ENCODE results near the gene SDK1. TPM values are rescaled to one million over a fixed set of nuclear protein-coding genes. Genes with fewer than 3 reads are reported as not detected.

Gene SDK1
- total and polyA plus RNA-seq, 2 of the 8 experiments (the other 6 are each of a cell fraction or from before 2014, with no cell fraction given) = 3.3 to 7.2 TPM

DNA sequence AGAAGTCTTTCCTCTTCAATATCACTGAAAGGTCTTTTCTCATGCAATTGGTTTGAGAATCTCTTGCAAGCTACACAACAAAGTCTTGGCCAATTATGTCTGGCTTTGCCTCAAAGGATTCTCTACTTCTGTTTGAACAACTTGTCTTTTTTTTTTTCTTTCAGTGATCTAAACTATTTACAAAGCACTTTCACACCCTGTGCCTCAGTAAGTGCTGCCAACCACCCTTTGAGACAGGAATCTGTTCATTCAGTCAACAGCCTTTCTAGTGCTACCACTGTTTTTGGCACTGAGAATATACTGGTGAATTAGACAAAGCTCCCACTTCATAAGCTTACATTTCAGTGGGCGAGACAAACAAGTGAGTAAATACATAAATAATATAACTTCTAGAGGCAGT, 26.9 kb upstream of the SDK1 start (continued):
- no peak for TF ChIP-seq BCL11A (IDR thresholded peaks at IDR 0.05; ENCODE audit: low read depth in 2 of 2, low read length in 2 of 2)
- no peak for TF ChIP-seq HDAC2 (IDR thresholded peaks at IDR 0.05; ENCODE audit: borderline replicate concordance in 1 of 2, low read depth in 2 of 2, low read length in 2 of 2)
